Bronchial epithelial cell (primary cell): ENCODE data around the gene DLGAP1. TPM values are rescaled to one million over a fixed set of nuclear protein-coding genes. Genes with fewer than 3 reads are reported as not detected.
A peak's percentile ranks its signal among the peaks of the same experiment; 100 is the strongest.

Source experiments
- DNase-seq: peaks from one replicate; pipeline ENCODE4 v3.0.0-alpha.2; 2010; ENCODE audit warnings: low read depth
- FAIRE-seq: peaks from 2 replicates; lab custom pipeline; 2011; peaks lifted over from hg19 to GRCh38; lab: Jason Lieb, UNC
- H3K27me3 ChIP-seq: 2 replicates; pipeline ENCODE4 v1.5.1; 2011; ENCODE audit warnings: low read length; ENCODE audit not compliant: control insufficient read depth, insufficient read depth
- H3K36me3 ChIP-seq: 2 replicates; pipeline ENCODE4 v1.5.1; 2011; ENCODE audit warnings: low read length; ENCODE audit not compliant: control insufficient read depth, insufficient read depth
- H3K4me3 ChIP-seq: 2 replicates; pipeline ENCODE4 v1.5.1; 2011; ENCODE audit warnings: mild to moderate bottlenecking, low read depth, low read length, control low read depth
- total RNA-seq: library from RNA; depleted of rRNA; stranded (reverse); fragments of >200 nt; gene quantifications from 2 replicates; pipeline ENCODE4 v1.2.1, GENCODE V29; 2014
- TF ChIP-seq, protein P1 (sequence below): IDR thresholded peaks from 2 replicates; pipeline ENCODE4 v1.5.1; 2011; ENCODE audit warnings: mild to moderate bottlenecking, moderate library complexity, low read length, control low read depth, inconsistent platforms; ENCODE audit not compliant: insufficient read depth, severe bottlenecking

The DLGAP1 gene
- total RNA-seq, 1 donor from 2014 or later = not detected

DNA sequence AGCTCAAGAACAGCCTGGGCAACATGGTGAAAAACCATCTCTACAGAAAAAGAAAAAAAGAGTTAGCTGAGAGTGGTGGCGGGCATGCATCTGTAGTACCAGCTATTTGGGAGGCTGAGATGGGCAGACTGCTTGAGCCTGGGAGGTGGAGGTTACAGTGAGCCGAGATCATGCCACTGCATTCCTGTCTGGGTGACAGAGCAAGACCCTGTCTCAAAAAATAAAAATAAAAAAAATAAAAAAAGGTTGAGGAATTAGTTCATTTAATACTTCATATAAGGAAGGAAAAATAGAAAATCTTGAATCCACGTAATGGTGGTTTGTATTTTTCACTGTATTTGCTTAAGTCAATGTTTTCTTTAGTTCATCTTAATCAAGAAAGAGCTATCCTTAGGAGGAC, 763.4 kb downstream of the DLGAP1 start:
- FAIRE-seq (no peak), DNase-seq (no peak)
- TF ChIP-seq, protein P1, sequence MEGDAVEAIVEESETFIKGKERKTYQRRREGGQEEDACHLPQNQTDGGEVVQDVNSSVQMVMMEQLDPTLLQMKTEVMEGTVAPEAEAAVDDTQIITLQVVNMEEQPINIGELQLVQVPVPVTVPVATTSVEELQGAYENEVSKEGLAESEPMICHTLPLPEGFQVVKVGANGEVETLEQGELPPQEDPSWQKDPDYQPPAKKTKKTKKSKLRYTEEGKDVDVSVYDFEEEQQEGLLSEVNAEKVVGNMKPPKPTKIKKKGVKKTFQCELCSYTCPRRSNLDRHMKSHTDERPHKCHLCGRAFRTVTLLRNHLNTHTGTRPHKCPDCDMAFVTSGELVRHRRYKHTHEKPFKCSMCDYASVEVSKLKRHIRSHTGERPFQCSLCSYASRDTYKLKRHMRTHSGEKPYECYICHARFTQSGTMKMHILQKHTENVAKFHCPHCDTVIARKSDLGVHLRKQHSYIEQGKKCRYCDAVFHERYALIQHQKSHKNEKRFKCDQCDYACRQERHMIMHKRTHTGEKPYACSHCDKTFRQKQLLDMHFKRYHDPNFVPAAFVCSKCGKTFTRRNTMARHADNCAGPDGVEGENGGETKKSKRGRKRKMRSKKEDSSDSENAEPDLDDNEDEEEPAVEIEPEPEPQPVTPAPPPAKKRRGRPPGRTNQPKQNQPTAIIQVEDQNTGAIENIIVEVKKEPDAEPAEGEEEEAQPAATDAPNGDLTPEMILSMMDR = no peak
- Histone ChIP-seq H3K36me3 (no peaks in the 10 kb centered on the region), H3K27me3 (no peaks in the 10 kb centered on the region), H3K4me3 (no peak overlapping the region)

DNA sequence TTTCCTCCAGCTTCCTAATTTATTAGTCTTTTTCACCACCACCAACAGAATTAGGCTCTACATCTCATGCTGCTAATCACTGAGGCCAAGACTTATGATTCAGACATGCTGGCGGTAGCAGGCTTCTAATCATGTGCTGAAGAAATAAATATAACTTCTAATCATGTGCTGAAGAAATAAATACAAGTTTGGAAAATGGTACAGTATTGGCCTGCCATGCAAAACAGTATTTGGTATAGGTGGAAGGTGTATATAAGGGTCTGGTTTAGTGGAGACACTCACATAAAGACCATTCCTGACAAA, 764.4 kb downstream of the DLGAP1 start:
- Histone ChIP-seq H3K4me3 (no peak overlapping the region), H3K36me3 (no peaks in the 10 kb centered on the region), H3K27me3 (no peaks in the 10 kb centered on the region)
- FAIRE-seq (no peak), DNase-seq (no peak)
- TF ChIP-seq, protein P1 = no peak

DNA sequence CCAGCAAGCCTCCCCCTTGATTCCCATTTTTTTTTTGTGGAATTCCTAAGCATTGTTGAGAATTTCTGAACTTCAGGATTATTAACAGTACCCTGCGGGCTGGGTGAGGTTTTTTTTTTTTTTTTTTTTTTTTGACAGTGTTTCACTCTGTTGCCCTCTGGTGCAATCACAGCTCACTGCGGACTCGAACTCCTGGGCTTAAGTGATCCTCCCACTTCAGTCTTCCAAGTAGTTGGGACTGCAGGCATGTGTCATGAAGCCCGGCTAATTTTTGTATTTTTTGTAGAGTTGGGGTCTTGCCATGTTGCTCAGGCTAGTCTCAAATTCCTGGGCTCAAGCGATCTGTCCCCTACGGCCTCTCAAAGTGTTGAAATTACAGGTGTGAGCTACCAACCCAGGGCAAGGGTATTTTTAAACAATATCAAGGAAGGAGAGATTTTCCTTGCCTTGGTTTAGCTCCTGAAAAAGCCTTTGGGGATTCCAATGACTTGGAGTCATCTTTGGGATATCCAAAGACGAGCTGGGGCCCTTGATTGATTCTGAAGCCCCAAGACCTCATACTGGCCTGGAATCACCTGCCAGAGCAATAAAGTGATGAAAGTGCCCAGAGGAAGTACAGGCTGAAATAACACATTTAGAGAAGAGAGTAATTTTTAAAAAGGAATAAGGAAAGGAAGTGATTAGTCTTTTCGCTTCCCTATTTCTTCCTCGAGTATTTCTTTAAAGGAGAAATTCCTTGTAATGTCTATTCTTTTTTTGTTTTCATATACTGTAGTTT, 764.9 kb downstream of the DLGAP1 start:
- no peak for FAIRE-seq
- no peak for DNase-seq
- H3K4me3 ChIP-seq = no peak overlapping the region
- H3K36me3 ChIP-seq = no peaks in the 10 kb centered on the region
- TF ChIP-seq, protein P1 = no peak
- no peaks in the 10 kb centered on the region for H3K27me3 ChIP-seq

DNA sequence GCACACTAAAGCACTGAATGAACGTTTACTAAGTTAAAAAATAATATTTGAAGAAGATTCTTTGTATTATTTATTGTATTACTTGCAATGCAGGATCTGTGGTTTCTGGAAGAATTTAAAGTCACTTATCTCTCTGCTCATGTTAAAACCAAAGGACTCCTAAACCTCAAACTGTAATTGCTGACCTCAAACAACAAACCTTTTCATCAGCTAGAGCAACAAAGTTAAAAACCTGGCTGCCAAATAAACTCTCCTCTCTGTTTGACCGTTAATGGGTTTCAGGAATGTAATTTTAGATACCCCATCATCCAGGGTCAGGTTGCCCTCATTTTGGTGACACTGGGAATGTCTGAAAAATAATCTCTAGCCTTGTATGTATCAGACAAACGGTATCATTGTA, 766.0 kb downstream of the DLGAP1 start:
- Histone ChIP-seq H3K27me3 (no peaks in the 10 kb centered on the region), H3K36me3 (no peaks in the 10 kb centered on the region), H3K4me3 (no peak overlapping the region)
- DNase-seq (no peak), FAIRE-seq (no peak)
- TF ChIP-seq, protein P1 = no peak

DNA sequence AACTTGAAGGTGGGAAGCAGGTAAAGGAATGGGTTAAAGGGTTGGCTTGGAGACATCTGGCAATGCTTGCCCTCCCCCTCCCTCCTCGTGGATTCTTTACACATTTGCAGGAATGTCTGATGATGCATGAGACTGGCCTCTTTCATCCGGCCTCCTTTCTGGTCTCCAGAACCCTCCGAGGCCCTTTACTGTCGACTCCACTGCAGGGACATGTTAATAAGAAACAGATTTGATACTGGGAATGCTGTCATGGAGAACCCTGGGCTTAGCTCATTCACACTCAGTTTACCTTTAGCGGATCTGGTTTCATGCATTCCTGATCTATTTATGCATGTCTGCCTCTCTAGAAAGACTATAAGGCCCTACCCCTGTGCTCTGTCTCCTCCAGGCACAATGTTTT, 766.4 kb downstream of the DLGAP1 start:
- TF ChIP-seq, protein P1 = no peak
- Histone ChIP-seq H3K27me3 (no peaks in the 10 kb centered on the region), H3K36me3 (no peaks in the 10 kb centered on the region), H3K4me3 (no peak overlapping the region)
- DNase-seq (peak; percentile 55), FAIRE-seq (no peak)

DNA sequence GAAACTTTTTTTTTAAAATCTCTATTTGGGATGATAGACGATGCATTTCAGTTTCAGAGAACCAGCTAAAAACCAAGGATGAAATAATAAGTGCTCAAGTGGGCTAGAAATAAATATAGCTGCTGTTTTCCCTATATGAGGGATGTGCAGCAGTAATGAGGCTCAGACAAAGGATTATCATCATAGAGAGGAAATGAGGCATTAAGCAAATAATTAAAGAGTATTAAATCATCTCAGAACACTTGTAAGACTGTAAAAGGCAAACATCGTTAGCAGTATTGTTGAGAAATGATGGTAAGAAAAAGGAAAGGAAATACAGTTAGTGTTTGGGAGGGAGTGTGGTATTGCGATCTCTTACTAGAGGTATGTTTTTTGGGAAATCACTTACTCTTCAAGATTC, 771.6 kb downstream of the DLGAP1 start:
- H3K4me3 ChIP-seq = no peak overlapping the region
- H3K27me3 ChIP-seq = no peaks in the 10 kb centered on the region
- TF ChIP-seq, protein P1 = no peak
- FAIRE-seq = no peak
- DNase-seq = peak; percentile 72
- no peaks in the 10 kb centered on the region for H3K36me3 ChIP-seq
